Uterus (tissue), 4 donors: ENCODE data around the gene DPEP1. TPM values are rescaled to one million over a fixed set of nuclear protein-coding genes. Genes with fewer than 3 reads are reported as not detected.
"Not testable (repeated sequence)": the region's sequence is repeated elsewhere in the genome, so short reads cannot be mapped to it uniquely, and the experiment has no call there.

ENCODE experiments used
- DNase-seq, 2 donors: peaks; one replicate each; pipeline ENCODE4 v3.0.0-alpha.2; 2019 to 2020
- H3K27ac ChIP-seq, 2 donors: fragments of 200-600 bp; sonication (generic); 1 replicate in 1 of 2; 2 replicates in 1 of 2; pipeline ENCODE4 v1.5.1; 2016 to 2018
- H3K27me3 ChIP-seq, 2 donors: fragments of 200-600 bp; sonication (generic); one replicate each; pipeline ENCODE4 v1.5.1; 2018 to 2019; ENCODE audit warnings: control low read depth in 1 of 2
- H3K36me3 ChIP-seq, 2 donors: fragments of 200-600 bp; sonication (generic); one replicate each; pipeline ENCODE4 v1.5.1; 2019; ENCODE audit warnings: control low read depth in 1 of 2
- H3K4me1 ChIP-seq, 2 donors: fragments of 200-600 bp; sonication (generic); one replicate each; pipeline ENCODE4 v1.5.1; 2018 to 2019; ENCODE audit warnings: control low read depth in 1 of 2
- H3K4me3 ChIP-seq, 2 donors: fragments of 200-600 bp; sonication (generic); 1 replicate in 1 of 2; 2 replicates in 1 of 2; pipeline ENCODE4 v1.5.1; 2018 to 2019; ENCODE audit warnings: mild to moderate bottlenecking in 1 of 2
- H3K9me3 ChIP-seq, 2 donors: fragments of 200-600 bp; sonication (generic); one replicate each; pipeline ENCODE4 v1.5.1; 2019; ENCODE audit warnings: control low read depth in 1 of 2
- CTCF ChIP-seq, 4 experiments: fragments of 200-600 bp in 2 of 4; fragments of 450-650 bp in 2 of 4; sonication (generic) in 2 of 4; IDR thresholded peaks; one replicate each; pipeline ENCODE4 v1.5.1; 2016 to 2019; ENCODE audit warnings: antibody characterized with exemption in 4 of 4, mild to moderate bottlenecking in 2 of 4, moderate library complexity in 1 of 4
- POLR2A ChIP-seq, 2 donors: fragments of 450-650 bp; IDR thresholded peaks; one replicate each; pipeline ENCODE4 v1.6.1; 2016; ENCODE audit warnings: antibody characterized with exemption in 2 of 2, mild to moderate bottlenecking in 1 of 2, moderate library complexity in 1 of 2
- intact Hi-C: fragments of 100-400 bp; cut with DNase I; formaldehyde crosslinking; loops from one replicate; pipeline ENCODE4 v1.15.1; 2023; ENCODE audit warnings: low total_unique reads
- total RNA-seq, 4 donors: library from RNA; depleted of rRNA in 3 of 4; stranded (reverse); fragments of >200 nt in 3 of 4; gene quantifications; one replicate each; pipeline versions ENCODE4 v1.1.0 to v1.2.4, GENCODE V29; 2014 to 2023
- donor health status: DM: yes; HTN: yes; CAD: no.

The DPEP1 gene
- total RNA-seq, 4 donors from 2014 or later: 1.0 to 5.5 TPM; not detected in 2

GRCh38 chr16:89633064-89633631, 19.7 kb downstream of the DPEP1 start:
- no peaks in the 10 kb centered on the region for H3K36me3 ChIP-seq
- no peak overlapping the region for H3K4me3 ChIP-seq
- no peak overlapping the region for H3K27ac ChIP-seq
- no peaks in the 10 kb centered on the region for H3K4me1 ChIP-seq
- TF ChIP-seq CTCF (IDR thresholded peaks at IDR 0.05) (no peak), POLR2A (IDR thresholded peaks at IDR 0.05) (no peak)
- DNase-seq: no peak
- intact Hi-C loops: no loop called here
- no peaks in the 10 kb centered on the region for H3K27me3 ChIP-seq
- H3K9me3 ChIP-seq: no peaks in the 10 kb centered on the region

- H3K4me1 ChIP-seq, H3K36me3 ChIP-seq, intact Hi-C loops, DNase-seq, H3K27me3 ChIP-seq, H3K4me3 ChIP-seq, H3K27ac ChIP-seq, H3K9me3 ChIP-seq: not testable (repeated sequence)
Measured at GRCh38 chr16:89634463-89635385, 21.3 kb downstream of the DPEP1 start.

- no peak overlapping the region for H3K4me3 ChIP-seq
- H3K9me3 ChIP-seq: no peaks in the 10 kb centered on the region
- no peak overlapping the region for H3K27ac ChIP-seq
- no peaks in the 10 kb centered on the region for H3K36me3 ChIP-seq
- H3K27me3 ChIP-seq: no peaks in the 10 kb centered on the region
- no peak for TF ChIP-seq POLR2A (IDR thresholded peaks at IDR 0.05)
- no peak for TF ChIP-seq CTCF (IDR thresholded peaks at IDR 0.05)
- intact Hi-C loops: no loop called here
- H3K4me1 ChIP-seq: peaks cover 0 to 5% of the 10 kb centered on the region in 2 donors
- no peak for DNase-seq
Measured at GRCh38 chr16:89636663-89637062, 23.2 kb downstream of the DPEP1 start.

GRCh38 chr16:89637379-89637778, 23.9 kb downstream of the DPEP1 start:
- H3K27ac ChIP-seq: no peak overlapping the region
- no peaks in the 10 kb centered on the region for H3K9me3 ChIP-seq
- H3K4me3 ChIP-seq: no peak overlapping the region
- intact Hi-C loops: no loop called here
- peaks cover 0 to 5% of the 10 kb centered on the region in 2 donors for H3K4me1 ChIP-seq
- TF ChIP-seq CTCF (IDR thresholded peaks at IDR 0.05): no peak
- no peak for TF ChIP-seq POLR2A (IDR thresholded peaks at IDR 0.05)
- DNase-seq: no peak
- no peaks in the 10 kb centered on the region for H3K36me3 ChIP-seq
- no peaks in the 10 kb centered on the region for H3K27me3 ChIP-seq

- TF ChIP-seq CTCF (IDR thresholded peaks at IDR 0.05): no peak
- TF ChIP-seq POLR2A (IDR thresholded peaks at IDR 0.05): no peak
- Histone ChIP-seq H3K4me1 (peaks cover 0 to 5% of the 10 kb centered on the region in 2 donors), H3K4me3 (no peak overlapping the region), H3K27ac (no peak overlapping the region), H3K9me3 (no peaks in the 10 kb centered on the region), H3K36me3 (no peaks in the 10 kb centered on the region), H3K27me3 (no peaks in the 10 kb centered on the region)
- intact Hi-C loops: no loop called here
- no peak for DNase-seq
Measured at GRCh38 chr16:89638455-89638854, 25.0 kb downstream of the DPEP1 start.
